ENCODE measurements around the gene TMEM109. TPM values are rescaled to one million over a fixed set of nuclear protein-coding genes. Genes with fewer than 3 reads are reported as not detected.

TMEM109 gene
- total and polyA plus RNA-seq, 2 experiments from 2014 or later = 35.9 to 95.2 TPM

DNA sequence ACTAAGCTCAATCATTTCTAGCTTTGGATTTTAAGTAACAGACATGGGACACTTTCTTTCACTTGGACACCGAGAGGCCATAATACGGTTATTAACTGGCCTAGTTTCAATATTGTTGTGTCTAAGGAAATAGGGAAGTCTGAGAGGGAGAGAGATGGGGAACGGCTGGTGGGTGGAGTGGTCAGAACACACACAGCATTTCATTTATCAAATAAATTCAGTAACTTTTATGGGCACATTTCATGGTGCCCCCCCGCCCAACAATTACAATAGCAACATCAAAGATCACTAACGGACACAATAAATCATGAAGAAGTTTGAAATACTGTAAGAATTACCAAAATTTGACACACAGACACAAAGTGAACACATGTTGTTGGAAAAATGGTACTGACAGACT, 18.3 kb upstream of the TMEM109 start:
- 77 to 79% methylated on average over 5 of the region's 5 CpGs for WGBS, 2 experiments (ENCODE audit: low coverage in 1 of 2, low lambda C conversion rate in 2 of 2, missing lambda C conversion rate in 2 of 2)
- Histone ChIP-seq H3K4me2 (ENCODE audit: unreplicated experiment) (no peak overlapping the region), H3K27me3 (replicated peaks; ENCODE audit: insufficient read depth) (no peaks in the 10 kb centered on the region), H4K20me1 (ENCODE audit: insufficient read depth) (no peaks in the 10 kb centered on the region), H3K9me2 (ENCODE audit: insufficient read depth) (no peaks in the 10 kb centered on the region), H3K9me3 (ENCODE audit: low read depth) (no peaks in the 10 kb centered on the region), H3F3A (ENCODE audit: insufficient read depth) (peaks cover 11% of the 10 kb centered on the region), H3K79me2 (ENCODE audit: insufficient read depth) (no peaks in the 10 kb centered on the region), H3K9ac (no peak overlapping the region), H3K4me1 (ENCODE audit: insufficient read depth) (no peaks in the 10 kb centered on the region), H3K4me3 (no peak overlapping the region), H2AFZ (no peak overlapping the region), H3K36me3 (ENCODE audit: low read depth) (peaks cover 57% of the 10 kb centered on the region), H3K27ac (no peak overlapping the region)
- DNase-seq = no peak
- in situ Hi-C loops (cut with MboI) = loop anchor here (10.0 kb wide), 1 partner anchor 61 kb away; no protein-coding TSS in a partner anchor
- TF ChIP-seq EZH2phosphoT487 (IDR thresholded peaks at IDR 0.05; ENCODE audit: insufficient read depth, low read depth) = no peak
- no peak for TF ChIP-seq EZH2 (IDR thresholded peaks at IDR 0.05; ENCODE audit: insufficient read depth, poor library complexity, severe bottlenecking)

GRCh38 chr11:60897496-60897895, 16.5 kb upstream of the TMEM109 start:
- no peaks in the 10 kb centered on the region for H3K9me3 ChIP-seq (ENCODE audit: low read depth)
- H3K36me3 ChIP-seq (ENCODE audit: low read depth) = peaks cover 67% of the 10 kb centered on the region
- H3K27me3 ChIP-seq (replicated peaks; ENCODE audit: insufficient read depth) = no peaks in the 10 kb centered on the region
- H3F3A ChIP-seq (ENCODE audit: insufficient read depth) = peaks cover 11% of the 10 kb centered on the region
- DNase-seq = no peak
- no peaks in the 10 kb centered on the region for H4K20me1 ChIP-seq (ENCODE audit: insufficient read depth)
- H3K9me2 ChIP-seq (ENCODE audit: insufficient read depth) = no peaks in the 10 kb centered on the region
- in situ Hi-C loops (cut with MboI) = loop anchor here (10.0 kb wide), 1 partner anchor 63 kb away; no protein-coding TSS in a partner anchor
- no peak overlapping the region for H3K4me2 ChIP-seq (ENCODE audit: unreplicated experiment)
- no peaks in the 10 kb centered on the region for H3K4me1 ChIP-seq (ENCODE audit: insufficient read depth)
- H2AFZ ChIP-seq = no peak overlapping the region
- no peak for TF ChIP-seq EZH2 (IDR thresholded peaks at IDR 0.05; ENCODE audit: insufficient read depth, poor library complexity, severe bottlenecking)
- TF ChIP-seq EZH2phosphoT487 (IDR thresholded peaks at IDR 0.05; ENCODE audit: insufficient read depth, low read depth) = no peak
- H3K4me3 ChIP-seq = no peak overlapping the region
- WGBS, 2 experiments (ENCODE audit: low coverage in 1 of 2, low lambda C conversion rate in 2 of 2, missing lambda C conversion rate in 2 of 2) = 86% methylated on average over 4 of the region's 4 CpGs
- H3K79me2 ChIP-seq (ENCODE audit: insufficient read depth) = peaks cover 9% of the 10 kb centered on the region
- H3K27ac ChIP-seq = no peak overlapping the region
- H3K9ac ChIP-seq = no peak overlapping the region

DNA sequence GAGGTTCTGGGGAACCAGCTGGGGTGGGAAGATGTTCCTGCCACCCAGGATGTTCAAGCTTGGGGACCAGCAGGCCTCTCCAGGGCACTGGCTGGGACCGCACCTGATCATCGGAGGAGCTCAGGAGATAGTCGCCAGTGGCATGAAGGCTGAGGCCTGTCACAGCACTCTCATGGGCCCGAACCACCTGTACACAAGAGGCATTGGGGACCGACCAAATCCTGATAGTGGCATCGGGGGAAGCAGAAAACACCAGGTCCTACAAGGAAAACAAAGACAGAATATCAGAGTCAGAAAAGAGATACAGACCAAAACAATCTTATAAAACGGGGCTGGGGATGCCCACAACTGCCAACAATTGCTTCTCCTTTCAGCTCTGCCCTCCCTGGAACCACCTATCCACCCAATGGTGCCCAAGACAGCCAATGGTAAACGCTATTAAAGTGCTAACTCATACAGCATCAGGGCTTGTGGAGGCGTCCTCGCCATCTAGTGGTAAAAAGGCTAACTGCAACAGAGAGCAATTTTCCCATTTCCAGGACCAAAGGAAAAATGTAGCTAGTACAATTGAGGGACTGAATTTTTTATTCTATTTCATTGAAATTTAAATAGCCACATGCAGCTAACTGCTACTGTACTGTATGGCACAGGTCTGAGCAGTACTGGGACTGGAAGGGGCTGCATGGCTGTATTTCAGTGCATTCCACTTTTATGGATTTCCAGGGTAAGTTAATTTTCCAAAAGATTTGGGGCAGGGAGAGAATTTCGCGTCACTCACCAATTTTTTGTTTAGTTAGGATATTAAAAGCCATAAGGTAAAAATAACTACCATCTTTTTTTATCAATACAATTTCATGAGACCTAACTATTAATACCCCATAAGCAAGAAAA, 14.7 kb upstream of the TMEM109 start:
- WGBS, 2 experiments (ENCODE audit: low coverage in 1 of 2, low lambda C conversion rate in 2 of 2, missing lambda C conversion rate in 2 of 2) = 58% methylated on average over 12 of the region's 12 CpGs

DNA sequence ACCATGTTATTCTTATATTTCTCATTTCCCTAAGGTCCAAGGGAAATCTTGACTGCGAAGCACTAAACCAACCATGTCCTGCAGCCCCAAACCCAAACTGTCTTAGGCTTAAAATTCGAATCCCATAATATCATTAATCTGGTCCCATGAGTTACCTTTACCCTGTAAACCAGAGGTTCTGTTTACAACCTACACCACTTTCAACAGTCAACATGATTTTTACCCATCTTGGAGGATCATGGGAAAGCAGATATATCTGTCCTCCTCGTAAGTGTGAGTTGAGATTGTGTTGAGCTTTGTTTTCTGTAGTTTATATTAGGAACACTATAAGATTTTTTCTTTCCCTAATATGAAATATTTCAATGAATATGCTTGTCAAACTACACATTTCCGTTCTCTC, 14.0 kb upstream of the TMEM109 start:
- in situ Hi-C loops (cut with MboI) = loop anchor here (10.0 kb wide), 1 partner anchor 65 kb away; no protein-coding TSS in a partner anchor

More for the DNA sequence above, 14.7 kb upstream of the TMEM109 start:
- no peak for TF ChIP-seq EZH2 (IDR thresholded peaks at IDR 0.05; ENCODE audit: insufficient read depth, poor library complexity, severe bottlenecking)
- TF ChIP-seq EZH2phosphoT487 (IDR thresholded peaks at IDR 0.05; ENCODE audit: insufficient read depth, low read depth) = no peak
- no peak overlapping the region for H3K27ac ChIP-seq
- H3K9me3 ChIP-seq (ENCODE audit: low read depth) = no peaks in the 10 kb centered on the region
- in situ Hi-C loops (cut with MboI) = loop anchor here (10.0 kb wide), 1 partner anchor 64 kb away; no protein-coding TSS in a partner anchor
- peak; percentile 77 for DNase-seq
- peaks cover 4% of the 10 kb centered on the region; the same call in 1 of the 2 replicates for H4K20me1 ChIP-seq (ENCODE audit: insufficient read depth)
- no peaks in the 10 kb centered on the region for H3K4me1 ChIP-seq (ENCODE audit: insufficient read depth)
- H3K9me2 ChIP-seq (ENCODE audit: insufficient read depth) = no peaks in the 10 kb centered on the region
- H3K79me2 ChIP-seq (ENCODE audit: insufficient read depth) = peaks cover 27% of the 10 kb centered on the region
- no peak overlapping the region for H2AFZ ChIP-seq
- H3K4me2 ChIP-seq (ENCODE audit: unreplicated experiment) = no peak overlapping the region
- H3K27me3 ChIP-seq (replicated peaks; ENCODE audit: insufficient read depth) = no peaks in the 10 kb centered on the region
- peak overlapping the region; percentile 11; the same call in 1 of the 2 replicates for H3K9ac ChIP-seq
- peaks cover 11% of the 10 kb centered on the region for H3F3A ChIP-seq (ENCODE audit: insufficient read depth)
- no peak overlapping the region for H3K4me3 ChIP-seq
- peaks cover 67% of the 10 kb centered on the region for H3K36me3 ChIP-seq (ENCODE audit: low read depth)

More for the DNA sequence above, 14.0 kb upstream of the TMEM109 start:
- Histone ChIP-seq H3K9ac (no peak overlapping the region), H3K4me3 (no peak overlapping the region), H3F3A (ENCODE audit: insufficient read depth) (peaks cover 11% of the 10 kb centered on the region), H3K27me3 (replicated peaks; ENCODE audit: insufficient read depth) (no peaks in the 10 kb centered on the region), H2AFZ (no peak overlapping the region), H3K4me1 (ENCODE audit: insufficient read depth) (peaks cover 4% of the 10 kb centered on the region), H3K9me2 (ENCODE audit: insufficient read depth) (no peaks in the 10 kb centered on the region), H3K36me3 (ENCODE audit: low read depth) (peaks cover 61% of the 10 kb centered on the region), H3K79me2 (ENCODE audit: insufficient read depth) (peaks cover 34% of the 10 kb centered on the region), H3K27ac (no peak overlapping the region), H4K20me1 (ENCODE audit: insufficient read depth) (peaks cover 8% of the 10 kb centered on the region; the same call in 1 of the 2 replicates), H3K9me3 (ENCODE audit: low read depth) (no peaks in the 10 kb centered on the region), H3K4me2 (ENCODE audit: unreplicated experiment) (no peak overlapping the region)
- DNase-seq = no peak
- TF ChIP-seq EZH2 (IDR thresholded peaks at IDR 0.05; ENCODE audit: insufficient read depth, poor library complexity, severe bottlenecking) = no peak
- TF ChIP-seq EZH2phosphoT487 (IDR thresholded peaks at IDR 0.05; ENCODE audit: insufficient read depth, low read depth) = no peak
- WGBS, 2 experiments (ENCODE audit: low coverage in 1 of 2, low lambda C conversion rate in 2 of 2, missing lambda C conversion rate in 2 of 2) = 63% methylated on average over 4 of the region's 4 CpGs

Measured in GM23248 (cell line).